ENCODE data around the gene RAD51D.

GRCh38 chr17:35138218-35138617 lies 18.6 kb upstream of the RAD51D start:
- no peak for TF ChIP-seq CTCF (IDR thresholded peaks at IDR 0.05)
- TF ChIP-seq POLR2A (IDR thresholded peaks at IDR 0.05; ENCODE audit: low read depth): no peak
- no peak for TF ChIP-seq POLR2AphosphoS5 (IDR thresholded peaks at IDR 0.05)
- TF ChIP-seq EP300 (IDR thresholded peaks at IDR 0.05): no peak
